Esophagus (tissue), 2 donors: Measurements from ENCODE around the gene HNRNPH3. TPM values are rescaled to one million over a fixed set of nuclear protein-coding genes. Genes with fewer than 3 reads are reported as not detected.
A peak's percentile ranks its signal among the peaks of the same experiment; 100 is the strongest.
"Not testable (repeated sequence)": the region's sequence is repeated elsewhere in the genome, so short reads cannot be mapped to it uniquely, and the experiment has no call there.

Experiments used
- H3K27ac ChIP-seq, 2 donors: one replicate each; pipeline ENCODE4 v1.5.1; 2013; ENCODE audit warnings: low read depth in 2 of 2, mild to moderate bottlenecking in 2 of 2, inconsistent platforms in 1 of 2, low read length in 1 of 2, moderate library complexity in 1 of 2
- H3K27me3 ChIP-seq, 2 donors: one replicate each; pipeline ENCODE4 v1.6.1; 2013; ENCODE audit warnings: low read length in 2 of 2, control low read depth in 1 of 2, mild to moderate bottlenecking in 1 of 2; ENCODE audit not compliant: insufficient read depth in 2 of 2, control insufficient read depth in 1 of 2
- H3K36me3 ChIP-seq, 2 donors: one replicate each; pipeline ENCODE4 v1.6.1; 2013; ENCODE audit warnings: low read length in 1 of 2; ENCODE audit not compliant: control insufficient read depth in 2 of 2, insufficient read depth in 2 of 2
- H3K4me1 ChIP-seq, 2 donors: one replicate each; pipeline ENCODE4 v1.6.1; 2013; ENCODE audit warnings: low read length in 1 of 2; ENCODE audit not compliant: control insufficient read depth in 2 of 2, insufficient read depth in 2 of 2
- H3K4me3 ChIP-seq, 2 donors: one replicate each; pipeline ENCODE4 v1.5.1; 2013; ENCODE audit warnings: low read length in 2 of 2, mild to moderate bottlenecking in 2 of 2, low read depth in 1 of 2, moderate library complexity in 1 of 2
- H3K9me3 ChIP-seq, 2 donors: one replicate each; pipeline ENCODE4 v1.6.1; 2013; ENCODE audit warnings: mild to moderate bottlenecking in 2 of 2, low read depth in 1 of 2, low read length in 1 of 2, moderate library complexity in 1 of 2; ENCODE audit not compliant: control insufficient read depth in 2 of 2, insufficient read depth in 1 of 2
- WGBS, 2 donors: extraction: QIAGEN DNeasy Blood & Tissue Kit; methylation state at CpG; one replicate each; pipeline ENCODE4 v1.1.7; 2013; 5-methylcytosine and 5-hydroxymethylcytosine counted together
- polyA plus RNA-seq, 2 donors: library from polyadenylated mRNA; stranded (reverse); fragments of 200-250 nt; gene quantifications; one replicate each; pipeline ENCODE4 v1.2.3, GENCODE V29; 2013
- donor health status: healthy with polysubstance abuse.
- donor health status: Bipolar disorder and iron deficiency.

HNRNPH3 gene
- polyA plus RNA-seq, 2 donors, result 83.3 to 87.4 TPM

DNA sequence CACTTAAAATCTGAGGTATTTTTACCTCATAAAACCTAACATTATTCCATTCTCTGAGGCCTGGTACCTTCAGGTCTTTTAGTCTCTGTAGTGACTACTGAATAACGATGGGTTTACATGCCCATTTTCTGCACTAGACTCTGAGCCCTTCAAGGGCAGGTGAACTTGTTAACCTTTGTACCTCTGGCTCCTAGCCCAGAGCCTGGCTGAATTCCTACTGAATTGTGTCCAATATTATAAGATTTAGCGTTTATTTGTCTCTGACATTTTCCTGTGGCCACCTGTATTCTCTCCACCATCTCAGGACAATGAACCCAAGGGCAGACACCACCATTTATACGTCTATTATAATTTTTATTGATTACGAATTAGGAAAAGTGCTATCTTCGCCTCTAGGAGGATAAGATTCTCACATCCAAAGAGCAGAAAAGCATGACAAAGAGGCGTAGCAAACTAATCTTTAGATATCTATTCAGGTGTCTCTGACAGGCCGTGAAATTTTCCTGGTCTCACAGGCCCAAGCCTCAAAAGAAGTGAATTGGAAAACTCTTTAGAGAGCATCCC is 27.9 kb upstream of the HNRNPH3 start:
- H3K4me1 ChIP-seq, result no peaks in the 10 kb centered on the region
- no peaks in the 10 kb centered on the region for H3K36me3 ChIP-seq
- H3K27ac ChIP-seq, result no peak overlapping the region
- H3K9me3 ChIP-seq, result no peaks in the 10 kb centered on the region
- 52 to 73% methylated on average over 7 of the region's 7 CpGs for WGBS, 2 donors
- H3K27me3 ChIP-seq, result no peaks in the 10 kb centered on the region
- no peak overlapping the region for H3K4me3 ChIP-seq

- Histone ChIP-seq H3K27me3 (no peaks in the 10 kb centered on the region), H3K36me3 (no peaks in the 10 kb centered on the region), H3K4me3 (no peak overlapping the region), H3K4me1 (no peaks in the 10 kb centered on the region), H3K27ac (no peak overlapping the region), H3K9me3 (no peaks in the 10 kb centered on the region)
- WGBS, 2 donors, result 11 to 40% methylated on average over 1 of the region's 1 CpG
These were observed 26.0 kb upstream of the HNRNPH3 start for GRCh38 chr10:68305854-68306253.

- Histone ChIP-seq H3K27ac (no peak overlapping the region), H3K36me3 (no peaks in the 10 kb centered on the region), H3K9me3 (no peaks in the 10 kb centered on the region), H3K4me1 (no peaks in the 10 kb centered on the region), H3K4me3 (no peak overlapping the region), H3K27me3 (no peaks in the 10 kb centered on the region)
These were observed 21.3 kb upstream of the HNRNPH3 start for GRCh38 chr10:68310531-68310930.

DNA sequence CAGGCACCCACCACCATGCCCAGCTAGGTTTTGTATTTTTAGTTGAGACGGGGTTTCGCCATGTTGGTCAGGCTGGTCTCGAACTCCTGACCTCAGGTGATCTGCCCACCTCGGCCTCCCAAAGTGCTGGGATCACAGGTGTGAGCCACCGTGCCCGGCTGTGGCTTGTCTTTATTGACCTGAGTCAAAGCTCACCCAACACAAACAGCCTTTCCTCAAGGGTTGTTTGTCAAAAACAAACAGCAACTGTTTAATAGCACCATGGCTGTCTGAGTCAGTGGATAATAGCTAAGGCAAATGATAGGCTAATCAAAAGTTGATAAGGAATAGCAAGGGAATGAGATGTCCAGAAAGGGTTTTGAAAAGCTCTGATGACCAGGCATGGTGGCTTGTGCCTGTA is 16.9 kb upstream of the HNRNPH3 start:
- 89 to 96% methylated on average over 6 of the region's 6 CpGs for WGBS, 2 donors
- not testable (repeated sequence) for H3K36me3 ChIP-seq, H3K27me3 ChIP-seq, H3K27ac ChIP-seq, H3K9me3 ChIP-seq, H3K4me3 ChIP-seq, H3K4me1 ChIP-seq

DNA sequence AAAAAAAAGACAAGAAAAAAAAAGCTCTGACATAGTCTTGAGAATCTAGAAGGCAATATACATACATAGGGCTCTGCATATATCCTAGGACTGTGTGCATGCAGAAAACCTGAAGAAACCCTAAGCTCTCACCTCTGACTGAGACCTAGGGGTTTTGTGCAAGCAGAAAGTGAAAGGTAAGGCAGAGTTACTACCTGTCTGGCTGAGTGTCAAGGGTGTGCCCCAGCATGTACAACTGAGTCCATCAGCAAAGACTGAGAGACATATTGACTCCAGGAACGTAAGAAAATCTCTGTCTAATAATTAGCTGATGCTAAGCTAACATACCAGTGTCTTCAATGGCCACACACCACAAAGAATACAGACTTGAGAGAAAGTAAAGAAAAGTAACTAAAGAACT is 16.3 kb upstream of the HNRNPH3 start:
- Histone ChIP-seq H3K27ac (no peak overlapping the region), H3K4me3 (no peak overlapping the region), H3K4me1 (no peaks in the 10 kb centered on the region), H3K36me3 (no peaks in the 10 kb centered on the region), H3K9me3 (peaks cover 0 to 4% of the 10 kb centered on the region in 2 donors), H3K27me3 (no peaks in the 10 kb centered on the region)
- 61 to 63% methylated on average over 1 of the region's 1 CpG for WGBS, 2 donors

DNA sequence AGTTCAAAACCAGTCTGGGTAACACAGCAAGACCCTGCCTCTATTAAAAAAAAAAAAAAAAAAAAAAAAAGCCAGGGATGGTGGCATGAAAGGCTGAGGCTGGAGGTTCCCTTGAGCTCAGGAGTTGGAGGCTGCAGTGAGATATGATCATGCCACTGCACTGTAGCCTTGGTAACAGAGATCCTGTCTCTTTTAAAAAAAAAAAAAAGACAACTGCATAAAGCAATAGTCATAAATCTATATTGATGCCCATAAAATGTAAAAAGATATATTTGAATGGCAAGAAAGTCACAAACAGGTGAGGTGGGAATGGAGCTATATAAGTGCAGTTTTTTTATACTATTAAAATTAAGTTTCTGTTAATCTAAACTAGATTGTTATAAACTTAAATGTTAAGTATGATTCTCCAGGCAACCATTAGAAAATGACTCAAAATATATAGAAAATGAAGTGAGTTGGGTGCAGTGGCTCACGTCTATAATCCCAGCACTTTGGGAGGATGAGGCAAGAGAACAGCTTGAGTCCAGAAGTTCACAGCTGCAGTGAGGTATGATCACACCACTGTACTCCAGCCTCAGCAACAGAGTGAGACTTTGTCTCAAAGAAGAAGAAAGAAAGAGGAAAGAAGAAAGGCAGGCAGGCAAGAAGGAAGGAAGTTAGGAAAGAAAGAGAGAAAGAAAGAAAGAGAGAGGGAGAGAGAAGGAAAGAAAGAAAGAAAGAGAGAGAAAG is 13.4 kb upstream of the HNRNPH3 start:
- H3K27me3 ChIP-seq, result no peaks in the 10 kb centered on the region
- no peaks in the 10 kb centered on the region for H3K4me1 ChIP-seq
- H3K4me3 ChIP-seq, result no peak overlapping the region
- WGBS, 2 donors, result 68 to 80% methylated on average over 1 of the region's 1 CpG
- no peaks in the 10 kb centered on the region for H3K36me3 ChIP-seq
- H3K27ac ChIP-seq, result no peak overlapping the region
- peaks cover 0 to 4% of the 10 kb centered on the region in 2 donors for H3K9me3 ChIP-seq

DNA sequence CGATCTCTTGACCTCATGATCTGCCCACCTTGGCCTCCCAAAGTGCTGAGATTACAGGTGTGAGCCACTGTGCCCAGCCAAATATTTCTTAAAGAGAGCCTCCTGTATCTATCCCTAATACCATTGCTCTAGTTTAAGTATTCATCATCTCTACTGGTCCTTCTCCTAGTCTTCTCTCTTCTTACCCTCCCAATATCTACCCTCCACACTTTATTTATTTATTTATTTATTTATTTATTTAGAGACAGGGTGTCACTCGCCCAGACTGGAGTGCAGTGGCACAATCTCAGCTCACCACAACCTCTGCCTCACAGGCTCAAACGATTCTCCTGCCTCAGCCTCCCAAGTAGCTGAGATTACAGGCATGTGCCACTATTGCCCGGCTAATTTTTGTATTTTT is 7.5 kb upstream of the HNRNPH3 start:
- not testable (repeated sequence) for H3K4me3 ChIP-seq, H3K27me3 ChIP-seq, H3K4me1 ChIP-seq, H3K36me3 ChIP-seq, H3K27ac ChIP-seq, H3K9me3 ChIP-seq
- 93 to 95% methylated on average over 4 of the region's 4 CpGs for WGBS, 2 donors

DNA sequence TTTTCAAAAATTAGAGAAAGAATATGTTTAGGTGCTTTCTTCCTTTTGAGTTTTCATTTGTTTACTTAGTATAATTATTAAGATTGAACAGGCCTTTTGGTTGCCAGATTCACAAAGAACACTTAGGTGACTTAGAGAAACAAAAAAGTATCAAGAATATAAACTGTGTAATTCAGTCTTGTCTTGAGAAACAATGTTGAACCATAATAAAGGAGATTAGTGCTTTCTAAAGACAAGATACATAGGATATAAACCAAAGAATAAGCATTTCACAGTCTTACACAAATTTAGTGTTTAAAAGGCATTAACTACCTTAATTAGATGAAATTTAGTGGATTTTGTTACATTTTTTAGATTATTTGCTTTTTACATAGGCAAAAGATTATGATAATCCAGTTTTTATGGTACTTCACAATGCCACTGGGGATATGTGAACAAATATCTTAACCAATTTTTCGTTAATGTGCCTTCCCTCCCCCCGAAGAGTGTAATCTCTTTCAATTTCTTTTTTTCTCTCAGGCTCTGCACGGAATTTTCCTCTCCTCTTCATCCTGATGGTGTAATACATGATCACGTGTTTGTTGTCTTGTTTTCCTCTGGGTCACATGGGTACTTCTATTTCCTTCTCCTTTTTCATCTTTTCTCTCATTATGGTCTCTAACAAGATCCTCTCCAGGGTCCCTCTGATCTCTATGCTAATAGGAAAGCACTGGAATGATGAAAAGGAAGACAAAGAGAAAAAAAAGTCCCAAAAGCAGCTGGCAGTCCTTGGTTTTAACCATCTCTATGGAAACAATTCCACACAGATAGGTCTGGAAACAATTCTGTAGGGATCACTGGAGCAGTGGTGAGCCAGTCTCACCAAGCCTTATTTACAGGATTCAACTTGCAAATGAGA is 3.7 kb upstream of the HNRNPH3 start:
- Histone ChIP-seq H3K9me3 (no peaks in the 10 kb centered on the region), H3K36me3 (no peaks in the 10 kb centered on the region), H3K4me1 (peaks cover 0 to 3% of the 10 kb centered on the region in 2 donors), H3K4me3 (no peak overlapping the region), H3K27ac (peak overlapping the region in 1 of 2 donors; percentile 36), H3K27me3 (no peaks in the 10 kb centered on the region)
- 16 to 19% methylated on average over 4 of the region's 4 CpGs for WGBS, 2 donors

DNA sequence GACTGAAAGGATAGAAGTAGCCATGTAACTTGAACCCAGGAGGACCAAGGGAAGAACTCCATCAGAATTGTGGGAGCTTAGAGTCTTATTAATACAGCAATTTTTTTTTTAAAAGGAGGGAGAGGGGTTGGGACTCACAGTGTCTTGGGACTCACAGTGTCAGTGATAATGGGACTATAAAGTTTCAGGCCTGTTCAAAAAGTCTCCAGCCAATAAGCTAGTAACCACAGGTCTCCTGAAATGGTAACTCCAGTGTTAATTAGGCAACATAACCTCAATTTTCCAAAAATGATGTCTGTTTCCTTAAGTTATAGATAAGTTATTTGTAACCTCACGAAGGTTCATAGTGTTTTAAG is 2.4 kb upstream of the HNRNPH3 start:
- no peaks in the 10 kb centered on the region for H3K9me3 ChIP-seq
- WGBS, 2 donors, result 94 to 95% methylated on average over 1 of the region's 1 CpG
- peaks cover 0 to 3% of the 10 kb centered on the region in 2 donors for H3K4me1 ChIP-seq
- H3K4me3 ChIP-seq, result no peak overlapping the region
- H3K27ac ChIP-seq, result no peak overlapping the region
- H3K27me3 ChIP-seq, result no peaks in the 10 kb centered on the region
- H3K36me3 ChIP-seq, result no peaks in the 10 kb centered on the region
